Endodermal cell (in vitro differentiated cells): ENCODE results near the gene CDHR3. TPM values are rescaled to one million over a fixed set of nuclear protein-coding genes. Genes with fewer than 3 reads are reported as not detected.

Source experiments
- DNase-seq: peaks from one replicate; pipeline ENCODE4 v3.0.0-alpha.2; 2017
- H3K27ac ChIP-seq: 2 replicates; pipeline ENCODE4 v1.5.1; 2013; ENCODE audit warnings: mild to moderate bottlenecking, low read depth, low read length, moderate library complexity
- H3K27me3 ChIP-seq: 2 replicates; pipeline ENCODE4 v1.6.1; 2013; ENCODE audit warnings: mild to moderate bottlenecking, low read length, moderate library complexity; ENCODE audit not compliant: insufficient read depth, control insufficient read depth, poor library complexity, severe bottlenecking
- H3K36me3 ChIP-seq: 2 replicates; pipeline ENCODE4 v1.7.0; 2013; ENCODE audit warnings: mild to moderate bottlenecking, low read length, moderate library complexity; ENCODE audit not compliant: control insufficient read depth, insufficient read depth
- H3K4me1 ChIP-seq: one replicate; pipeline ENCODE4 v1.7.0; 2013; ENCODE audit warnings: low read length; ENCODE audit not compliant: control insufficient read depth, insufficient read depth
- H3K4me3 ChIP-seq: 2 replicates; pipeline ENCODE4 v1.5.1; 2013; ENCODE audit warnings: mild to moderate bottlenecking, low read length, moderate library complexity
- H3K9ac ChIP-seq: 2 replicates; pipeline ENCODE4 v1.6.1; 2013; ENCODE audit warnings: mild to moderate bottlenecking, low read length, moderate library complexity; ENCODE audit not compliant: poor library complexity, severe bottlenecking; ENCODE audit errors: extremely low read depth
- H3K9me3 ChIP-seq: 2 replicates; pipeline ENCODE4 v1.6.1; 2013; ENCODE audit warnings: mild to moderate bottlenecking, low read length, moderate library complexity; ENCODE audit not compliant: control insufficient read depth
- H3K27ac Mint-ChIP-seq: 2 replicates; pipeline ENCODE4 v1.8.0; 2020; ENCODE audit warnings: mixed read lengths
- H3K27me3 Mint-ChIP-seq: 2 replicates; pipeline ENCODE4 v1.8.0; 2021; ENCODE audit warnings: mild to moderate bottlenecking, mixed read lengths; ENCODE audit not compliant: insufficient read depth
- H3K36me3 Mint-ChIP-seq: 2 replicates; pipeline ENCODE4 v1.8.0; 2020; ENCODE audit warnings: low read depth, mixed read lengths
- H3K4me1 Mint-ChIP-seq: 2 replicates; pipeline ENCODE4 v1.8.0; 2020; ENCODE audit warnings: mixed read lengths
- H3K4me3 Mint-ChIP-seq: 2 replicates; pipeline ENCODE4 v1.8.0; 2020; ENCODE audit warnings: mild to moderate bottlenecking, moderate library complexity, mixed read lengths
- H3K9me3 Mint-ChIP-seq: 2 replicates; pipeline ENCODE4 v1.8.0; 2020; ENCODE audit warnings: mild to moderate bottlenecking, mixed read lengths
- WGBS, 2 experiments: methylation state at CpG; one replicate each; pipeline versions ENCODE4 v1.1.5 to v1.1.7; 2013; ENCODE audit warnings: missing lambda C conversion rate in 2 of 2, mixed read lengths in 1 of 2; ENCODE audit not compliant: insufficient coverage in 1 of 2, insufficient read length in 1 of 2; 5-methylcytosine and 5-hydroxymethylcytosine counted together
- total RNA-seq, 2 donors: library from RNA; stranded (reverse); fragmentation: NEBNext Ultra II Directional in 1 of 2; extraction: Animal tissue kit (Norgen Biotek cat#: 25700) in 1 of 2; gene quantifications; 2 replicates in 1 of 2; 3 replicates in 1 of 2; pipeline ENCODE4 v1.2.1, GENCODE V29; 2021
- TF ChIP-seq, protein P1 (sequence below): fragments of 200-600 bp; sonication (generic); conservative IDR thresholded peaks from 2 replicates; pipeline ENCODE4 v1.5.0; 2021; ENCODE audit warnings: antibody characterized with exemption, mild to moderate bottlenecking

Gene CDHR3
- total RNA-seq, 2 donors from 2014 or later = 7.5 to 16.1 TPM

DNA sequence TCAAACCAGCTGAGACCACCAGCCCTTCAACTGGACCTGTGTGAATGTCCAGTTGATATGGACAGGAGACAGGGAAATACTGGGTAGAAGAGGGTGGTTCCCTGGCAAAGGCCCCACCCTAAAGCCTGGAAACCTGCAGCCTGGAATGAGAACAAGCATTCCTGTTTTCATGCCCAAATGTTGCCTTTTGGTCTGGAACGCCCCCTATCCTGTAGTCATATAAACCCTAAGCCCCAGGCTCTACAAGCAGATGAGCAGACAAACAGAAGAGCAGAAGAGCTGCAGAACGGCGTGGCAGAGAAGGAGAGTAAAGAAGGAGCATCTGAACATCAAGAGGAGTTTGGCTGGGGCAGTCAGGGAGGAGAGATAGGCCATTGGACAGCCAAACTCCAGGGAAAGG lies 110.6 kb downstream of the CDHR3 start:
- no peaks in the 10 kb centered on the region for H3K36me3 Mint-ChIP-seq
- H3K27me3 ChIP-seq = no peaks in the 10 kb centered on the region
- no peaks in the 10 kb centered on the region for H3K36me3 ChIP-seq
- no peak overlapping the region for H3K27ac Mint-ChIP-seq
- no peak overlapping the region for H3K4me3 Mint-ChIP-seq
- H3K9me3 ChIP-seq = no peaks in the 10 kb centered on the region
- DNase-seq = no peak
- H3K27me3 Mint-ChIP-seq = no peaks in the 10 kb centered on the region
- 95% methylated on average over 3 of the region's 3 CpGs; no CpG with 5 or more reads in 1 of the 2 experiments for WGBS, 2 experiments
- no peaks in the 10 kb centered on the region for H3K9me3 Mint-ChIP-seq
- no peak overlapping the region for H3K4me3 ChIP-seq
- no peaks in the 10 kb centered on the region for H3K4me1 ChIP-seq
- H3K4me1 Mint-ChIP-seq = peaks cover 27% of the 10 kb centered on the region
- TF ChIP-seq, protein P1, sequence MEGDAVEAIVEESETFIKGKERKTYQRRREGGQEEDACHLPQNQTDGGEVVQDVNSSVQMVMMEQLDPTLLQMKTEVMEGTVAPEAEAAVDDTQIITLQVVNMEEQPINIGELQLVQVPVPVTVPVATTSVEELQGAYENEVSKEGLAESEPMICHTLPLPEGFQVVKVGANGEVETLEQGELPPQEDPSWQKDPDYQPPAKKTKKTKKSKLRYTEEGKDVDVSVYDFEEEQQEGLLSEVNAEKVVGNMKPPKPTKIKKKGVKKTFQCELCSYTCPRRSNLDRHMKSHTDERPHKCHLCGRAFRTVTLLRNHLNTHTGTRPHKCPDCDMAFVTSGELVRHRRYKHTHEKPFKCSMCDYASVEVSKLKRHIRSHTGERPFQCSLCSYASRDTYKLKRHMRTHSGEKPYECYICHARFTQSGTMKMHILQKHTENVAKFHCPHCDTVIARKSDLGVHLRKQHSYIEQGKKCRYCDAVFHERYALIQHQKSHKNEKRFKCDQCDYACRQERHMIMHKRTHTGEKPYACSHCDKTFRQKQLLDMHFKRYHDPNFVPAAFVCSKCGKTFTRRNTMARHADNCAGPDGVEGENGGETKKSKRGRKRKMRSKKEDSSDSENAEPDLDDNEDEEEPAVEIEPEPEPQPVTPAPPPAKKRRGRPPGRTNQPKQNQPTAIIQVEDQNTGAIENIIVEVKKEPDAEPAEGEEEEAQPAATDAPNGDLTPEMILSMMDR = no peak
- no peak overlapping the region for H3K9ac ChIP-seq
- H3K27ac ChIP-seq = no peak overlapping the region

DNA sequence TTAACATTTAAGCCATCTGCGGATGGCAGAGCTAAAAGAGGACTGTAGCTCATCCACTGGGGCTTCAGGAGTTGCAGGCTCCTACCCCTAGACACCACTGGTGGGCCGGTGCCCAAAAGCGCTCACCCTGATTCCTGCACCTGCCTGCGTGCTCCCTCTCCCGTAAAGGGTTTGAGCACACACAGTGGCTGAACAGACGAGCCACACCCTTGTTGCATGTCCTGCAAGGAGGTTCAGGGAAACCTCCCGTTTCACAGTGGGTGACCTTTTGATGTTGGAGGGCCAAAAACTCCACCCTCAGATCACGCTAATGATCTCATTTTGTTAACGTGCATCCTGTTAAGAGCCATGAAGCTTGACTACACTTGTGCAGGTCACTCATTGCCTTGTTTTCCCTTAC lies 111.2 kb downstream of the CDHR3 start:
- no peak overlapping the region for H3K4me3 ChIP-seq
- no peaks in the 10 kb centered on the region for H3K9me3 ChIP-seq
- Mint-ChIP-seq H3K36me3 (no peaks in the 10 kb centered on the region), H3K27me3 (no peaks in the 10 kb centered on the region), H3K4me3 (no peak overlapping the region), H3K4me1 (peaks cover 27% of the 10 kb centered on the region), H3K27ac (no peak overlapping the region), H3K9me3 (no peaks in the 10 kb centered on the region)
- no peak overlapping the region for H3K27ac ChIP-seq
- DNase-seq = peak; percentile 57
- no peaks in the 10 kb centered on the region for H3K27me3 ChIP-seq
- TF ChIP-seq, protein P1 = no peak
- no peak overlapping the region for H3K9ac ChIP-seq
- WGBS, 2 experiments = 92 to 93% methylated on average over 9 of the region's 9 CpGs
- no peaks in the 10 kb centered on the region for H3K36me3 ChIP-seq
- no peaks in the 10 kb centered on the region for H3K4me1 ChIP-seq

DNA sequence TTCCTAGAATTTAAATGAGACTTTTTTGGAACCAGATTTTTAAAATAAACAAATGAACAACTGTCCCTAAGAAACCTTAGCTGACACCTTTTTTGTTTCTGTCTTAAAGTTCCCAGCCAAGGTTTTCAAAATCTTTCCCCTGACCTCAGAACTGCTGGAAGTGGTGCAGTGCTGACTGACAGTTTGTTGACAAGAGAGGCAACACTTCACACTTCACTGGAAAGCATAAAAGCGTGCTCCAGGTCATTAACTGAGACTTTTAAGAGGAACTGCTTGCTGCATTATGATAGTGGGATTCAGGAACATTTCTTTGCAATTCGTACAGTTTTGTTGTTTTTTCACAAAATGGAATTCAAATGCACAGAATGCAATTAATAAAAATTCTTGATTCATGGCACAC lies 112.9 kb downstream of the CDHR3 start:
- Histone ChIP-seq H3K4me1 (no peaks in the 10 kb centered on the region), H3K4me3 (no peak overlapping the region), H3K9me3 (no peaks in the 10 kb centered on the region), H3K27ac (no peak overlapping the region), H3K9ac (no peak overlapping the region), H3K27me3 (no peaks in the 10 kb centered on the region), H3K36me3 (no peaks in the 10 kb centered on the region)
- Mint-ChIP-seq H3K36me3 (no peaks in the 10 kb centered on the region), H3K9me3 (no peaks in the 10 kb centered on the region), H3K4me1 (peaks cover 20% of the 10 kb centered on the region), H3K27ac (no peak overlapping the region), H3K4me3 (no peak overlapping the region), H3K27me3 (no peaks in the 10 kb centered on the region)
- no peak for DNase-seq
- 88 to 89% methylated on average over 2 of the region's 2 CpGs for WGBS, 2 experiments
- TF ChIP-seq, protein P1 = no peak
